Stimulated activated CD8-positive, alpha-beta memory T cell treated with anti-CD3 and anti-CD28 coated beads, Interleukin-7, amount 100 ng/mL, for 48 hours (primary cell): Measurements from ENCODE around the gene P2RY4.
"Not testable (repeated sequence)": the region's sequence is repeated elsewhere in the genome, so short reads cannot be mapped to it uniquely, and the experiment has no call there.

Experiments
- DNase-seq, 2 donors: peaks; one replicate each; pipeline ENCODE4 v3.0.0-alpha.2; 2020; ENCODE audit warnings: low read depth in 1 of 2; ENCODE audit errors: extremely low read depth in 1 of 2

Gene P2RY4

GRCh38 chrX:70260104-70260503, at the start of gene P2RY4:
Gene P2RY4, minus strand, starts transcription at chrX:70260204. Its CDS starts 580 bp downstream, at chrX:70259624.
- DNase-seq = no peak

- DNase-seq = no peak
These were observed 41.7 kb upstream of the P2RY4 start for GRCh38 chrX:70301716-70302115.

DNA sequence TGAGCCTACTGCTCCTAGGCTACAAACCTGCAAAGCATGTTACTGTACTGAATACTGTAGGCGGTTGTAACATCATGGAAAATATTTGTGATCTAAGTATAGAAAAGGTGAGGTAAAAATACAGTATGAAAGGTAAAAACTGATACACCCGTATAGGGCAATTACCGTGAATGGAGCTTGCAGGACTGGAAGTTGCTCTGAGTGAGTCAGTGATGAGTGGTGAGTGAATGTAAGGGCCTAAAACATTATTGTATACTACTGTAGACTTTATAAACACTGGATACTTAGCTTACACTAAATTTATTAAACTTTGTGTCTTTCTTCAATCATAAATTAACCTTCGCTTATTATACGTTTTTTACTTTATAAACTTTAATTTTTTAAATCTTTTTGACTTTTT, 33.6 kb upstream of the P2RY4 start:
- no peak for DNase-seq

DNA sequence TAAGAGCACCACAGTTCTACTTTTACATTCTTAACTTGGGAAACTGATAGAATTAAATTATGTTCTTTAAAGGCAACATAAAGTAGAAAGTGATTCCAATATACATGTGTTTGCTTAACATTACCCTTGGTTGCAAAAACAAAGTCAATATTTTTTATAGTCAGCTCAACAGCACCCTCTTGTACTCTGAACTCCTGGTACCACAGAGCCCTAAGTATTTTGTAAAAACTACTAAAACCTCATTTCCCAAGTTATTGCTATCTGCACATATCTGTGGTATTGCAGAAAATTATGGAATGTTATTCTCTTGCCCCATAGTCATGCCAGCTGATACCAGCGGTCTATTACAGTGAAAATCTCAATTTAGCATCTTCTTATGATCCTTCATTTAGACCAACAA, 32.8 kb upstream of the P2RY4 start:
- no peak for DNase-seq

DNA sequence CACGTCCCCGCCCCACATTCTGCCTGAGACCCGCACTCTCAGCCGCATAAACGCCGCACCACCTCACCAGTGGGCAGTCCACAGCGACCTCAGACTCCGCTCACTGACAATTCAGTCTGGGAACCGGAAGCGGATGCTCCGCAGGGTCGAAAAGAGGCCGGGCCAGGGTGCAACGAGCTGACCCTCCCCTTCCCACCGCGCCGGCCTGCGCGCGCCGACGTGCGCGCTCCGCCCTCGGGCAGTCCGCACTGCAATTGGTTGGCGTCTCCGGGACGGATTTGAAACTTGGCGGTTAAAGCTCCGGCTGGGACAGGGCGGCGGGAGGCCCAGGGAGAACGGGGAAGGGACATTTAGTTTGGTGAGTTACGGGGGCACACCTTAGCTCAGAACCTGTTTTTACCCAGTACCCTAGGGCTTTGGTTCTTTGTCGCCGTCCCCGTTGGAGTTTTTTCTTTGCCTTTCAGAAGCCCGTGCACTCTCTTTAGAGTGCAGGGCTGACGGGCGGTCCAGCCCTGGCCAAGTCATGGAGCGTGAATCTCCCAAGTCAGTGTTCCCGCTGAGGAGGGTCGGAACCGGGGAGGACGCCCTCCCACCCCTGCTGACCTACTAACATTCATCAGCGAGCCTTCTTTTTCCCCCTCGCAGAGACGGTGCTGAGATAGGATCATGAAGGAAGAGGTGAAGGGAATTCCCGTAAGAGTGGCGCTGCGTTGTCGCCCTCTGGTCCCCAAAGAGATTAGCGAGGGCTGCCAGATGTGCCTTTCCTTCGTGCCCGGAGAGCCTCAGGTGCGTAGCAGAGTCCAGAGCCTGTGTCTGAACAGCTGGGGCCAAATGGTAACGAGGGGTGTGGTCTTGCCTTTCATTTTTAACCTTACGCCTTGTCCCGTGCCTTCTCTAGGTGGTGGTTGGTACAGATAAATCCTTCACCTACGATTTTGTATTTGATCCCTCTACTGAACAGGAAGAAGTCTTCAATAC, 30.1 kb upstream of the P2RY4 start, which contains the start of the genes KIF4A and PDZD11:
Gene KIF4A (plus strand): TSS at position 312 of the 978 bp plus-strand sequence. CDS start 355 bp downstream, at position 667.
Gene PDZD11 (minus strand): TSS at position 135 of the 978 bp plus-strand sequence. CDS start 586 bp downstream, outside the sequence.
- DNase-seq = peak; percentile 60 to 73

GRCh38 chrX:70289168-70289792, 29.3 kb upstream of the P2RY4 start:
- DNase-seq = no peak

DNA sequence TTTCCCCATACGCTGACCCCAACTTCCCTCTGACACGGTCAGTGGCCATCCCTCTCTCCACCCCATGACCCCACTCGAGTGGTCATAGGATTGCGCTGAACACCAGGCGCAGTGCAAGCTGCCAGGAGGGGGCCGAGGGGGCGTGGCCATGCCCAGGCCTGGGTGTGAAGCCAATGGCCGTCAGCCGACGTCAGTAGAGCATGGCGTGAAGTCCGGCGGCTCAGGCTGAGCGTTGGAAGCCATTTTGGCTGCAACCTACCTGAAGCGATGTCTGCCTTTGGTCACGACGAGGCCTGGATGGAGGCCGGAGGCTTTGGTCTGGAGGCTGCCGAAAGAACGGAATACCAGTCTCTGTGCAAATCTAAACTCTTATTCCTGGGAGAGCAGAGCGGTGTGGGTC, 21.9 kb upstream of the P2RY4 start, which contains the start of gene RAB41:
Gene RAB41 (plus strand): TSS at position 222 of the 400 bp plus-strand sequence. CDS start 46 bp downstream, at position 268.
- DNase-seq = no peak

- DNase-seq = no peak
These were observed 20.6 kb upstream of the P2RY4 start for GRCh38 chrX:70280573-70280972.

- no peak for DNase-seq
These were observed 19.1 kb upstream of the P2RY4 start for GRCh38 chrX:70279081-70279480.

DNA sequence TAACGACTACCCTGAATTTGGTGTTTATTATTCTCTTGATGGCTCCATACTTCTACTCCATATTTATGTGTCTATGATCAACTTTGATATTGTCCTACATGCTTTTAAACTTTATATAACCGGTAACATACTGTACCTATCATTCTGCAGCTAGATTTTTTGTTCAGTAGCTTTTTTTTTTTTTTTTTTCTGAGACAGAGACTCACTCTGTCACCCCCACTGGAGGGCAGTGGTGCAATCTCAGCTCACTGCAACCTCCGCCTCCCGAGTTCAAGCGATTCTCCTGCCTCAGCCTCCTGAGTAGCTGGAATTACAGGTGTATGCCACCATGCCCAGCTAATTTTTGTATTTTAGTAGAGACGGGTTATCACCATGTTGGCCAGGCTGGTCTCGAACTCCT, 14.0 kb upstream of the P2RY4 start:
- not testable (repeated sequence) for DNase-seq

DNA sequence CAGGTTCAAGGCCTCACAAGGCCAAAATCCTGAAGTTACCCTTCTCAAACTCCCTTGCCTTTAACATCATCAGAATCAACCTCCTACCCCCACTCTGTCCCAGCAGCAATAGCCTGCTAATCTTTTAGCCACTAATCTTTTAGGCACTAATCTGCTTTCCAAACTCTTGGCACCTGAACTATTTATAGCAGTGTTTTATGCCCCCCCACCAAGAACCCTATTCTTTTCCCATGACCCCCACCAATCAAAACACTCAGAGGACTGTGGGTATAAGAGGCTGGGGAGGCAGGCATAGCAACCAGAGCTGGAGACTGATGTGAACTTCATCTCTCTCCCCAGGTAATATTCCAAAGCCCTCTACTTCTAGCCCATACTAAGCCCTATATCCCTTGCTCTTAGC, 8.0 kb upstream of the P2RY4 start, which contains the start of gene ARR3:
Gene ARR3 (plus strand): TSS at position 301 of the 400 bp plus-strand sequence. CDS start 1,052 bp downstream, outside the sequence.
- no peak for DNase-seq

DNA sequence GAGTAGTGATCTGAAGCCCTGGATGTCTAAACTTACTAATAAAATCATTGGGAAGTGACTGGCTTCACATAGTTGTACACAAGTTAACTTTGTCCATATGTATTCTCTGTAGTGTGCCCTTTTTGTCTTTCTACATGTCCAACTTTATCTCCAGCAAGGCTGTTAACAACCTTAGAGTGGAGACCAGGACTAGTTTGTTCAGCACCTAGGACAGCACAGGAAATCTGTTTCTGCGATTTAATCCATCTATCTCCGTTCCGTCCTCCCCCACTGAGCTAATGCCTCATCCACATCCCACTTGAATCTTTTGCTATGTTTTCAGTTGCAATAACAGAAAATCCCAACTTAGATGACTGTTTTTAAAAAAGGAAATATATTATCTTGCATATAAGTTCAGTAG, 4.8 kb upstream of the P2RY4 start:
- no peak for DNase-seq

DNA sequence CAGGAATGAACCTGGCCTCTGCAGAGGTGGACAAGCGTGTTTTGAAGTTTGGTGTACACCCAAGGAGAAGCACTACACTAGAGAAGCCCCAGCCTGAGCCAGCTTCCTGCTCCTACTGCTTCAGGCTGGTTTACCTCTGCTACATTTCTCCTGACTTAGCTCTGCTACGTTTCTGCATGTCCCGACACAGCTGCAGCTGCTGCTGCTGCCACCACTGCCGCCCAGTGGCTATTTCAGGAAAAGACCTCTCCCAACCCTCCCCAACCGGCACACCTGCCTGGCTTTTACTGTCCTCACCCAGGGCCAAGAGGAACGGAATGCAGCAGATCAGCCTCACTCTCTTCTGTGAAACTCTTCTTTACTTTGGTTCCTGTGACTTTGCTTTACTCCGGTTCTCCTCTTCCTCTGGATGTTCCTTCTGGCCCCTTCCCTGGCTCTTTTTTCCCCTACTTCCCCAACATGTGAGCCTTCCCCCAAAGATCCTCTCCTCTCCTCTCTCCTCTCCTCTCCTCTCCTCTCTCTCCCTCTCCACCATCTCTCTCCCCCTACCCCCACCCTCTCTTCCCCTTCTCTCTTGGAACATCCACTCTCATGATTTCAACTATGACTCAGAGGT, 3.1 kb upstream of the P2RY4 start:
- DNase-seq = peak in 1 of 2 donors; percentile 6

- DNase-seq = no peak
These were observed 2.3 kb downstream of the P2RY4 start for GRCh38 chrX:70257423-70258288.

DNA sequence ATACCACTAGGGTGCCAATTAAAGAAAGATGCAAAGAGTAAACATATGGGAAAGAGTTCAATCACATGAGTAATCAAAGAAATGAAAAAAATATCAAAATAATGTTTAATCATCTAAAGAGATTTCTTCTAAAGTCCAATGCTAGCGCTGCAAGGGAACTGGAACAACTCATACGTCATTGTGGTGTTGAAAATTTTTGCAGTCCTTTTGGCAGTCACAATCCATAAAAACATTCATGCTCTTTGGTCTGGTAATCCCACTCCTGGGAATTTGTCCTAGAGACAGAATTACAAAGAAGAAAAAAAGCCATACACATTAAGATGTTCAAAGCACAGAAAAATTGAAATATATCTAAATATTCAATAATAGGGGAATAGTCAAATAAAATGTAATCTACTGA, 4.6 kb downstream of the P2RY4 start:
- no peak for DNase-seq

DNA sequence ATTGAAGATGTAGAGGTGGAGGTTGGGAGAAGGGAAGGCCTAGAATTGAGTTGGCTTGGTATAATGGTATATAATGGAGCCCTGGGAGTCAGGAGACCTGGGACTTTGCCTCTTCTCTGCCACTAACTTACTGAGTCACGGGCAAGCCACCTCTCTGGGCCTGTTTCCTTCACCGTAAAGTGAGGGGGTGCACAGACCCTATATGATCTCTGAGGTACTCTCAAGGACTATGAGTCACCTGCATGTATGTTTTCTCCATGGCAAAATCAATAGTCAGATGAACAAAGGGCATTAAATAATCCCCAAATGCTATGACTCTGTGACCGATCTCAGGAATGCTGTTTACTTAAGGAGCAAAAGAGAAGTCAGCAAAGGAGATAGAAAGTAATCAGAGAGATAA, 5.1 kb downstream of the P2RY4 start:
- no peak for DNase-seq

DNA sequence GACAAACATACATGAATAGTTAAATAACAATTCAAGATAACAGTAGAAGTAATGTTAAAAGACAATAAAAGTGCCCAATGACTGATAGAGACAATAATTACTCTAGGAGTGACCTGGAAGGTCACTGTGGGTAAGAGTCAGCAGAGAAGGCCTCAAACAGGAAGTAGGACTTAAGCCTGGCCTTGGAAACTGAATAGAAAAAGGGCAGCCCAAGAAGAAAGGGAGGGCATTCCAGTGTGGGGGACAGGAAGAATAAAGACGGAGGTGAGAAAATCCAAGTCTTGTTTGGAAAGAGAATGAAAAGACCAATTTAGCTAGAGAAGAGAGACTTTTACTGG, 6.0 kb downstream of the P2RY4 start:
- no peak for DNase-seq

DNA sequence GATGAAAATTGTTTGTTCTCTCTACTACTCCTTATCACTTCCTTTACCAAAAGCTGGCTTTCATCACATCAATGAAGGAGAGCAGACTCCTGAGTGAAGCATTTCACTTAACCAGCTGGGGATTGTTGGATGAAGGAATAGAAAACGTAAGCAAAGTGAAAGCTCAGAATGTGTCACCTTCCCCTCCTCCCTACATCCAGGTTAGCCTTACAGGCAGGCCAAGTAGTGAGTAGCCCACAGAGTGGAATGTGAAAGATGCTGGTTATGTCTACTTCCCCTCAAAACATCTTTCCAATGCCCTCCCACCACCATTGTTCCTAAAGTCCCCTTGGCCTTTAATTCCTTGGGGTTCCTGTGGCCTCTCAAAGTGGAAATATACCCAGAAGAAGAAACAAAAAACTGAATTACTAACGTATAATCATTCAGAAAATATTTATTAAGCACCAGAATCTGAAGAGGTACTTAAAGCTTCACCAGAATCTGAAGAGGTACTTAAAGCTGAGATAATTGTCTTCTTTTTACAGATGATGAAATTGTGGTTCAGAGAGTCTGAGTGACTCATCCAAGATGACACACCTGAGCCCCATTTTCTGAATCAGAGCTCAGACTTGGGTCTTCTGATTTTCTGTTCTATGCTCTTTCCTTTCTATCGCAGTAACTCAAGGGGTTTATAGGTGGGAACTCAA, 6.5 kb downstream of the P2RY4 start:
- DNase-seq = no peak

- DNase-seq = no peak
These were observed 7.5 kb downstream of the P2RY4 start for GRCh38 chrX:70252491-70252890.

GRCh38 chrX:70247252-70247651, 12.8 kb downstream of the P2RY4 start:
- no peak for DNase-seq
